HG03103 (cell line): ENCODE results near the gene NAP1L1.

Experiments used
- ATAC-seq: cut with Tn5 transposase; IDR thresholded peaks from one replicate; pipeline ENCODE4 v1.9.1; 2021; ENCODE audit warnings: low read depth; ENCODE audit not compliant: unreplicated experiment

Gene NAP1L1, protein sequence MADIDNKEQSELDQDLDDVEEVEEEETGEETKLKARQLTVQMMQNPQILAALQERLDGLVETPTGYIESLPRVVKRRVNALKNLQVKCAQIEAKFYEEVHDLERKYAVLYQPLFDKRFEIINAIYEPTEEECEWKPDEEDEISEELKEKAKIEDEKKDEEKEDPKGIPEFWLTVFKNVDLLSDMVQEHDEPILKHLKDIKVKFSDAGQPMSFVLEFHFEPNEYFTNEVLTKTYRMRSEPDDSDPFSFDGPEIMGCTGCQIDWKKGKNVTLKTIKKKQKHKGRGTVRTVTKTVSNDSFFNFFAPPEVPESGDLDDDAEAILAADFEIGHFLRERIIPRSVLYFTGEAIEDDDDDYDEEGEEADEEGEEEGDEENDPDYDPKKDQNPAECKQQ

DNA sequence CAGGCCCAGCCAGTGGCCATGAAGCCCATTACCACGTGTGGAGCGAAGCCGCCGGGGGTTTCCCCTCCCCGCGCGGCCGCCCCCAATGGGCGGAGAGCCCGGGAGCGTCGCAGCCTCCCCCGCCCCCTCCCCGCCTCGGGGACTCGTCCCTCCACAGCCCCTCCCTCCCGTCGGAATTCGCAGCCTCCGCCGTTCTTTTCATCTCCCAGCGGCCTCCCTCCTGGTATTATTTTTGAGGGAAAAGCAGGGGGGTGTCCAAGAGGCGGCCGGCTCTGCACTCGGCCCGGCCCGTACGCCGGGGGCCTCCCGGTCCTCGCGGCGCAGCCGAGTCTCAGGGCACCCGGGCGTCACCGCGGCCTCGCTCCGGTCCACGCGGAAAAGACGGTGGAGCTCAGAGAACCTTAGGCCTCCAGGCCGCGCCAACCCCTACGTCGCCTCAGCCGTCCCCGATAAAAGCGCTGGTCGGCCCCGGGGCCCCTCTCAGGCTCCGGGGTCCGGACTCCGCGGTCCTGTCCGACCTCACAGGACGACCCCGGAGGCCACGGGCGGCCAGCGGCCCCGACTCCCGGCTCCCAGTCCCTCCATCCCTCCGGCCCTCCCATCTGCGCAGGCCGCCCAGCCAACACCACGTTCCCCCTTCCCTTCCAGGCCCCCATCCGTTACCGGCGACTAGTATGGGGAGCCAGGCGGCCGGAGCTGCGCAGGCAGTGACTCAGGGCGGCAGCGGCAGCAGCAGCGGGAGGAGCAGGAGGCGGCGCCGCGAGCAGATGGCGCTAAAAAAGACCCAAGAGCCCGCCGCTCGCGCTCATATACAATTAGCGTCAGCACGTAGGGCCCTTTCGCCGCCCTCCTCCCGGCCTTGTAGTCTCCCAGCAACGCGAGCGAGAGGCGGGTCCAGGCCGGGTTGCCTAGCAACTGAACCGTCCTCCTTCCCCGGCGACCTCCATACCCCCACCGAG lies at the start of gene NAP1L1:
Gene NAP1L1 (minus strand): TSS at position 782 of the 959 bp plus-strand sequence. CDS start 10,466 bp downstream, outside the sequence.
- peak; percentile 88 for ATAC-seq

DNA sequence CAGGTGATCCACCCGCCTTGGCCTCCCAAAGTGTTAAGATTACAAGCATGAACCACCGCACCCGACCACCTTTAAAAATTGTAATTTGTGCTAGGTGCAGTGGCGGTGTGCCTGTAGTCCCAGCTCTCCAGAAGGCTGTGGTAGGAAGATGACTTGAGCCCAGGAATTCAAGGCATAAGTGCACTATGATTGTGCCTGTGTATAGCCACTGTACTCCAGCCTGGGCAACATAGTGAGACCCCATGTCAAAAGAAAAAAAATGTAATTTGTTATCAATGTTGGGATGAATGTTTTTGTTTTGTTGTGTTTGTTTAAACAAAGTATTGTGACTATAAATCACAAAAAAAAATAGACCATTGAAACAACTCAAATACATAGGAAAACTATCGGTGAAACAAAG lies 43.1 kb upstream of the NAP1L1 start:
- ATAC-seq = no peak

DNA sequence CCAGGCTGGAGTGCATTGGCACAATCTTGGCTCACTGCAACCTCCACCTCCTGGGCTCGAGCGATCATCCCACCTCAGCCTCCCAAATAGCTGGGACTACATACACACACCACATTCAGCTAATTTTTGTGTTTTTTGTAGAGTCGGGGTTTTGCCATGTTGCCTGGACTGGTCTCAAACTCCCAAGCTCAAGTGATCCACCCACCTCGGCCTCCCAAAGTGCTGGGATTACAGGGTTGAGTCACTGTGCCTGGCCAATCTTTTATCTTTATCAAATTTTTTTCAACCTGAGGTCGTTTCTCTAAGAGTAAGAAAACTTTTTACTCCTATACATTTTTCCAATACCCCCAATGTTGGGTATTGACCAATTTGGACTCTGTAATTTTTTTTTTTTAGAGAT lies 40.0 kb upstream of the NAP1L1 start:
- ATAC-seq = no peak

DNA sequence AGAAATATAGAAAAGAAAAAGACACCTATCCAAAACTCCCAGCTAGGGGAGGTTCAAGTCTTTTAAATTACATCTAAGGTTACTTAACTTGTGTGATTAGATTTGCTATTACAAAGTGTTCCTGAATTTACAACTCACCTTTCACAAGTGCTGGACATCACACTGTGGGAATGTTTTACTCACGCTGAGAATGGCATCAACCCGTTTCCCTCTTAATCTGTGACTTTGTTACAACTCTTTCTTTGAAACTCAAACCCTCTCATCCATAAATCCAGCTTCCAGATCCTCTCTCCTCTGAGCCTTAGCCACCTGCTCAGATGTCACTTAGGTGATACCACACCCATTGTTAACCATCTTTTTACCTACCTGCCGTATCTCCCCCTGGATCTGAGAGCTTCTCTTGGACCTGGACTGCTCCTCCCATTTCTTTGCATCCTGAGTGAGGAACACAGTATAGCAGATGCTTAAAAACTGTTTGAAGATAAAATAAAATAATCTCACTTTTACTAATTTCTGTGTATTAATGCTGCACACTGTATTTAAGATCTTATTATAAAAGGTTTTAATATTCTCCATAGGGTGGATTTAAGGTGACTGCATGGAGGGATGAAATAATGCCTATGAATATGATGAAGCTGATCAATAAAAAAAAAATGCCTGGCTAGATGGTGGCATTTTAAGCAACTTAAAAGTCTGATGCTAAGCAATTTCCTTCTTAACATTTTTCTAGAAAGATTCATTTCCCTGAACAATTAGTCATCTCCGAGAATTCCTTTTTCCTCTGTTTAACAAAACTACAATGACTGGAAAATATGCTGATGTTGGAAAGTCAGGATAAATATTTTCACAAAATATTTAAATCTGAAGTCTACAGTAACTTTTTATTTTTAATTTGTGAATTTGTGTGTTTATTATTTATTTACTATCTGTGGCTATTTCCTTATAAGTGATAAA lies 39.1 kb upstream of the NAP1L1 start:
- ATAC-seq = no peak

DNA sequence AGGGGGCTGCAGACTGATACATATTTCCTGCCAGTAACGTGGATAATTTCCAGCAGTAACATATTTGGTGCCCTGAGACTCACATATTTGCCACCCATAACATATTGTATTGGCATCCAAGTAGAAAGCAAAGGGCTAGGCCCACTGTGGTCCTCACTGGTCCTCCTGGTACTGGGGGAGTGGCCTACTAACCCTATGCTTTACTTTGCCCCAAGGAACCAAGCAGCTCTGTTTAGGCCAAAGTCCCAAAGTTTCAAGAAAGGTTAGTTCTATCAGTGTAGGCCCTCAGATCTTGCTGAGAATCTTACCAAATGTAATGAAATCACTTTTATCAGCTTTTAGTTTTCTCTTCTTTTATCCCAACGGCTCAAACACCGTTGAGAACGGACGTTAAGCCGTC lies 35.4 kb upstream of the NAP1L1 start:
- no peak for ATAC-seq

DNA sequence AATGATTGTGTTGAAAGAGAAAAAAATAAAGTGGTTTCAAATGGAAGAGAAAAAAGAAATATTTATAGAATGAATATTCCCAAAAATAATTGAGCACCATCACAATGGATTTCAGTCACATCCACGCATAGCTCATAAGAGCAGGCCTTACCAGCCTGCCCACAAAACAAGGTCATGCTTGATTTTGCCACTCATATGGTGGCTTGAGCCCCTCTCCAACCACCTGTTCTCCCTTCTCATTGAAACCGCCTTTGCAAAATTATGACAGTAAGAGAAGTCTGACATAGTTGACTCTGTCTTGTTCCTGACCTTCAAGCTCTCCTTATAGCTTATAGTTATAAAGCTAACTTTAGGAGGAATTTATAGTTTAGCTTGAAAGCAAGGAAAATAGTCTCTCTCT lies 33.3 kb upstream of the NAP1L1 start:
- ATAC-seq = no peak

DNA sequence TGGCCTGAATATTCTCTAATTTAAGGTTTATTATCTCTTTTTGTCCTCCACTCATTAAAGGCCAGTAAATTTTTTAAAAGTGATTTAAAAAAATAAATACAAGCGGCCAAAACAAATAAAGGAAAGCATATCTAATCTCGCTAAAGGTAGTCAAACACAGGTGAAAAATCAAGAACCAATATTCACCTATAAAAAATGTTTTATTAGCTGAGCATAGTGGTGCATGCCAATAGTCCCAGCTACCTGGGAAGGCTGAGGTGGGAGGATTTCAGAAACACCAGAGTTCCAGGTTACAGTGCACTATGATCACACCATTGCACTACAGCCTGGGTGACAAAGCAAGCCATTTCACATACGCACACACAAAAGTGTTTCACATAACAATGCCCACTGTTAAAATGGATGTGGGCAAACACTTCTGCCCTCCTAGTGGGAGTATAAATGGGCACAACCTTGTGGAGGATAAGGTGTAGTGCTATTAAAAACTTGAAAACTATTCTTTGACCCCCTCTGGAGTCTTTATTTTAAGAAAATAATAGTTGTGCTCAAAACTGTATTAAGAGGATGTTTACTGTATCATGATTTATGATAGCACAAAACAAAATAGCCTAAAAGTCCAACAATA lies 32.7 kb upstream of the NAP1L1 start:
- no peak for ATAC-seq

DNA sequence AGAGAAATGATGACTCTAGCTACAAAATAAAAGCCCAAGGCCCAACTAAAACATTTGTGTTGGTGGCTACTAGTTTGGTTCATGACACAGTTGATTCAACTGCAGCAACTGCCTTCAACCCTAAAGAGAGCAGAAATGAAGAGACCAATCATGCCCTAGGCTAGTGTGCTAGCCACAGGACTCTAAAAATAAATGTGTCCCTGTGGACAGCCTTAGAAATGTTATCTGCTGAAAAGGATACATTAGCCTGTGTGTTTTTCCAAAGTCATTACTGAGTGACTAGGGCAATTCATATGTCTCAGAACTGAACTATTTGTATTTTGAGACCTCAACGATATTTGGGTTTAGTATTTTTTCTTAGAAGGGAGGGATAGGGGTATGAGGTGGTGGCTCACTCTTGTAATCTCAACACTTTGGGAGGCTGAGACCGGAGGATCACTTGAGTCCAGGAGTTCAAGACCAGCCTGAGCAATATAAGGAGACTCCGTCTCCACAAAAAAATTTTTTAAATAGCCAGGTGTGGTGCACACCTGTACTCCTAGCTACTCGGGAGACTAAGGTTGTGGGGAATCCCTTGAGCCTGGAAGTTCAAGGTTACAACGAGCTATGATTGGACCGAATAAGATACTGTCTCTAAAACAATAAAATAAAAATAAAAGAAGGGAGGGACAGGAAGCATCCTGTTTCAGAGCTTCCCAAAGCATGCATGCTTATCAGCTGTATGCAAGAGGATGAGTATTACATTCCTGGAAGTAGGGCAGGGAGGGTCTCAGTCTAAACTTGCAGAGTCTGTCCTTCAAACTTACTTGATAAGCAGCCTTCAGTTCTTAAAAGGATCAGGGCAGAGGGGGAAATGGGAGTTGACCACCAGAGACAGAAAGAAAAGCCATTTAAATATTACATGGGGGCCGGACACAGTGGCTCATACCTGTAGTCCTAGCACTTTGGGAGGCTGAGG lies 29.6 kb upstream of the NAP1L1 start:
- ATAC-seq = no peak

DNA sequence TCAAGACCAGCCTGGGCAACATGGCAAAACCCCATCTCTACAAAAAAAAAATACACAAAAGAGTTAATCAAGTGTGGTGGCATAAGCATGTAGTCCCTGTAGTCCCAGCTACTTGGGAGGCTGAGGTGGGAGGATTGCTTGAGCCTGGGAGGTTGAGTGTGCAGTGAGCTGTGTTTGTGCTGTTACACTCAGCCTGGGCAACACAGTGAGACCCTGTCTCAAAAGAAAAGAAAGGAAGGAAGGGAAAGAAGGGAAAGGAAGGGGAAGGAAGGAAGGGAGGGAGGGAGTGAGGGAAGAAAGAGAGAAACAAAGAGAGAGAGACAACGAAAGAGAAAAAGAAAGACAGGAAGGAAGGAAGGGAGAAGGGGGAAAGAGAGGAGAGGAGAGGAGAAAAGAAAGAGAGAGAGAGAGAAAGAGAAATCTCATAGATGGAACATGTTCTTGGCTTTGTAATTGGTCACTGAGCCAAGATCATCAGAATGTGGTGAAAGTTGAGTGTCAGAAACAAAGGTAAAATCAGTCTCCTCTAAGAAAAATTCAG lies 26.8 kb upstream of the NAP1L1 start:
- no peak for ATAC-seq

DNA sequence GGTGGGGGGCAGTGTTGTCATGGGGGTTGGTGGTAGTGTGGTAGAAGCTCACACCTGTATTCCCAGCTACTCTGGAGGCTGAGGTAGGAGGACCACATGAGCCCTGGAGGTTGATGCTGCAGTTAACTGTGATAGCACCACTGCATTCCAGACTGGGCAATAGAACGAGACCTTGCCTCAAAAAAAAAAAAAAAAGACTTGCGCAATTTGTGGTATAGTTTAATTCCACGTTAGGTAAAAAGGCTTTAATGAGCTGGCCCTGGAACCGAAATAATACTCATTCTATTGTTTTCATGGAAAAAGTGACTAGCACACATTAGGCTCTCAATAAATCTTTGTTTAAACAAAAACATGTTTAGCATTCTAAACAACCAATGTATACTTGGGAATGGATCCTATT lies 25.4 kb upstream of the NAP1L1 start:
- no peak for ATAC-seq

DNA sequence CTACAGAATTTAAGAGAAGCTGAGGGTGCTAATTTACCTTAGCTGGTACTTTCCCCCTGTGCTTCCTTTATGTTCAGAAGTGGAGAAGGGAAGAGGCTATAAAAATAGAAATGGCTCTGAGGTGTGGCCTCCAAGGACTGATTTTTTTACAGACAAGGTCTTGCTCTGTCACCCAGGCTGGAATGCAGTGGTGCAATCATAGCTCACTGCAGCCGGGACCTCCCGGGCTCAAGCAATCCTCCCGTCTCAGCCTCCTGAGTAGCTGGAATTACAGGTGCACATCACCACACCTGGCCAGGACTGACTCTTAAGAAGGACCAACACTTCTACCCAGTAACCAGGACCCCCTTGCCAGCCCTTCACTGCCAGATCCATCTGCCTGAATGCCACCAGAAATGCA lies 23.9 kb upstream of the NAP1L1 start:
- ATAC-seq = no peak

DNA sequence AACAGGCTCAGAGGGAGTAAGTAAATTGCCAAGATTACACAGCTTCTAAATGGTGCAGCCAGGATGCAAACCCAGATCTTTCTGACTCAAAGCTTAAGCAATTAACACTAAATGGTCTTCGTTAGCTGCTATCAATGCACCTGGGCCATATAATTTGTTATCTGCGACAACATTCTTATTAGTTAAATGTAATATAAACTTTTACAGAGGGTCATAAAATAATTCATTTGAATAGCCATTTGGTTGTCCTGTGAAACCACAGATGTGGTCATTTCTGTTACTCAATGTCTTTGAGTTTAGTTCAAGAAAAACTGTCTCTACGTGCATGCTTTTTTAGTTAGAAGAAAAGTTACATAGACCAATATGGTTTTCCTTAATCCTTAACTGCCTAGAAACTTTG lies 22.1 kb upstream of the NAP1L1 start:
- no peak for ATAC-seq

DNA sequence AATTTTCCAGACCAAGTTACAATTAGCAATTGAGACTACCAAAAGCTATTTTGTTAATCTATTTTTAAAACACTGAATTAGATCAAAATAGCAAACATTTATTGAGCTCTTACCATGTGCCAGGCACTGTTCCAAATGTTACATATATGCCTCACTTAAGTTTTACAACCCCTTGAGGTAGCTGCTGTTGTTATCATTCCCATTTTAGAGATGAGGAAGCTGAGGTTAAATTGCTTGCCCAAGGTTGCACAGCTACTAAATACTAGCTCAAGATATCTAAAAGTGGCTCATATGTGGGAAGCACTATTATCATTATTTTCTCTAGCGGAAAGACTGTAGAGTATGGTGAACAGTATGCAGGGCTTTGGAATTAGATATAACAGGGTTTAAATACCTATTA lies 19.5 kb upstream of the NAP1L1 start:
- no peak for ATAC-seq

DNA sequence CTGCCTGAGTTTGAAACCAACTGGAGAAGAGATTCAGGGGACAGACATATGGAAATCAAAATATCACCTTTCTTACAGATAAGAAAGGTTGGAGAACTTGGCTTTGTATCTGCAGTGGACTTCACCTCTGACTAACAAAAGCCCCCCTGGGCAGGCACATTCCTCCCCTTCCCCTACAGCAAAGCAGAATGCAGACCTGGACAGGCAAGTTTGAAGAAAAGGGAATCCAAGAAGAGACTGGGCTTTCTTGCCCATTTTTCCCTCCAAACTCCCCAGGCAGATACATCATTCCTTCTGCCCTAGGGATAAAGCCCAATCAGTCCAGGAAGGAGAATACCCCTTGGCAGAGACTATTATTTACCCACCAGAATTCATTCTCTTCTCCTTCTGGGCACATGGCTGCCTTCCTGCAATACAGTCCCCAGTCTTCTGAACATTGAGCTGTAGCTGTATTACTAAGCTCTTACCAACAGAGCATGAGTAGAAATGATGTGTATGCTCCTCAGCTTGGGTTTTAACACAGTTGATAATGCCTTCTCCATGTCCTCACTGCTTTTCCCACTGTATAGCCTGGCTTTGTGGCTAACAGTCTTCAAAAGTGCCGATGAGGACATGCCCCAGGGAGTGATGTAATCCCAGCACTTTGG lies 17.4 kb upstream of the NAP1L1 start:
- ATAC-seq = no peak

DNA sequence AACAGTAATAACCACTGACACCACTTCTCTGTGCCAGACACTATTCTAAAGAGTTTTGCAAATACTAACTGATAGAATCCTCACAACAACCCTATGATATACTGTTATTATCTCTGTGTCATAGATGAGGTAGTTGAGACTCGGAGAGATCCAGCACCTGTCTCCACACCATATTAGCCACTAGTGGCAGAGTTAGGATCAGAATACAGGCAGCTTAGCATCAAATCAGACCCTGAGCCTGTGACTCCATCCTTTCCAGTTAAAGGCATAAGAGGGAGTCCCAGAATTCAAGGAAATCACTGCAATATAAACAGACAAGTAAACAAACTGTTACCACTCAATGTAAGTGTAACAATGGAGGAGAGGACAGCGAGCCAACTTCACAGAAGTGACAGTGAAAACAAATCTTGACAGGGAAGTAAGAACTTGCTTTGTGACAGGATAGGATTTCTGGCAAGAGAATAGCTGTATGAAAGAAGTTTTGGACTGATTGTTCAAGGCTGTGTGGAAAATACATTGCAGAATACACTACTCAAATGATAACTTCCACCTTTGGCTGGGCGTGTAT lies 11.7 kb upstream of the NAP1L1 start:
- no peak for ATAC-seq

DNA sequence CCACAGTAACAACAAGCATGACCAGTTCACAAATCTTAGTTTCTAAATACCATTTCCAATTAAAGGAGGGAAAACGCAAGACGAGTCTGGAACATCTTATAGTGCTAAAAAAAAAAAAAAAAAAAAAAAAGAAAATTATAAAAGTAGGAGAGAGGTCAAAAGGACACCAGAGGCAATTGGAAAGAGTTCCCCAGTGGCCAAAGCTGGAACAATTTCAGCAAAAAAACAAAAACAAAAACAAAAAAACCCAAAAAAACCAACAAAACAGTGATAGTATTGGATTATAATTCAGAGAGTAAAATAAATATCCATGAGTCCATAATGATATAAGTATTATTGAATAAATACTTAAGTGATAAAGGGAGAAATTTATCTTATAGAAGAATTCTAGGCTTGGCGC lies 10.3 kb upstream of the NAP1L1 start:
- ATAC-seq = no peak

DNA sequence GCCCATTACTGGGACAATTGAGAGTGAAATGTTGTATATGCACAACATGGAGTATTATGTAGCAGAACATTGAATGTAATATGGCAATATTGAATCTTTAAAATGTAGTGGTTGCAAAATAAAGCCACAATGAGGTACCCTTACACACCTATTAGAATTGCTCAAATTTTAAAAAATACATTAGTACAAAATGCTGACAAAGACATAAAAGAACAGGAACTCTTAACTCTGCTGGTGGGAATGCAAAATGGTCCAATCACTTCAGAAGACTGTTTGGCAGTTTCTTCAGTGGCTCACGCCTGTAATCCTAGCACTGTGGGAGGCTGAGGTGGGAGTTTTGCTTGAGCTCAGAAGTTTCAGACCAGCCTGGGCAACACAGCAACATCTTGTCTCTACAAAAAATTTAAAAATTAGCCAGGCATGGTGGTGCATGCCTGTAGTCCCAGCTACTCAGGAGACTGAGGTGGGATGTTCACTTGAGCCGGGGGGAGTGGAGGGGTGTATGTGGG lies 6.8 kb upstream of the NAP1L1 start:
- ATAC-seq = no peak

DNA sequence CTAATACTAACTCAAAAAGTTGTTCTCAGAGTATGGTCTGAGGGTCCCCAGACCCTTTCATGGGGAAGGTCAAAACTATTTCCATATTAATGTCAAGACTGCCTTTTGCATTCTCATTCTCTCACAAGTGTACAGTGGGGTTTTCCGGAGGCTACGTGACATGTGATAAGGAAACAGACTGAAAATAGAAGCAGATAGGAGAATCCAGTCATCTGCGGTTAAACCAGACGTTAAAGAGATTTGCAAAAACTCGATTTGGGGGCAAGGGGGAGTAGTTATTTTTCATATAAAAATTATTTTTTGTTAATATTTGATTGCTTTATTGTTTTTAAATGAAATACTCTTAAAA lies 1.0 kb upstream of the NAP1L1 start:
- ATAC-seq = no peak
